Erythroblast (primary cell): ENCODE results near the gene C14orf180.

Experiments used
- GATA1 ChIP-seq: IDR thresholded peaks from 2 replicates; pipeline ENCODE4 v1.6.1; 2011; ENCODE audit warnings: low read depth, mild to moderate bottlenecking, control low read depth, low read length, moderate library complexity
- POLR2A ChIP-seq: IDR thresholded peaks from 2 replicates; pipeline ENCODE4 v1.6.1; 2011; ENCODE audit warnings: mild to moderate bottlenecking, low read length

- TF ChIP-seq POLR2A (no peak), GATA1 (no peak)
These were observed 53.9 kb downstream of the C14orf180 start for GRCh38 chr14:104633276-104634137.
